SK-N-MC (cell line): ENCODE results near the gene RBM22.

Experiments used
- DNase-seq: peaks from one replicate; pipeline ENCODE4 v3.0.0-alpha.2; 2011; ENCODE audit warnings: low read depth, low spot score
- H3K27ac ChIP-seq: fragments of 200-600 bp; sonication (generic); 2 replicates; pipeline ENCODE4 v1.5.1; 2016; ENCODE audit warnings: mixed run types
- H3K36me3 ChIP-seq: fragments of 200-600 bp; sonication (generic); 2 replicates; pipeline ENCODE4 v1.6.1; 2017; ENCODE audit warnings: antibody characterized with exemption, low read length, mixed read lengths; ENCODE audit not compliant: insufficient read depth
- H3K4me3 ChIP-seq: fragments of 200-600 bp; sonication (generic); 2 replicates; pipeline ENCODE4 v1.5.1; 2016
- H3K9ac ChIP-seq: fragments of 200-600 bp; sonication (generic); 2 replicates; pipeline ENCODE4 v1.8.0; 2017; ENCODE audit warnings: mixed run types, mixed read lengths; ENCODE audit not compliant: insufficient read length
- H3K9me3 ChIP-seq: fragments of 200-600 bp; sonication (generic); 2 replicates; pipeline ENCODE4 v1.6.1; 2017; ENCODE audit warnings: low read depth, mild to moderate bottlenecking, antibody characterized with exemption, low read length, moderate library complexity, mixed read lengths
- EZH2 ChIP-seq: fragments of 200-600 bp; sonication (generic); IDR thresholded peaks from one replicate; pipeline ENCODE4 v1.6.1; 2017; ENCODE audit warnings: antibody characterized with exemption
- FOXP2 ChIP-seq: optimal IDR thresholded peaks from 2 replicates; pipeline ENCODE3; 2011; ENCODE audit warnings: mild to moderate bottlenecking, moderate library complexity; ENCODE audit not compliant: insufficient read depth; ENCODE audit errors: extremely low read length, control extremely low read depth
- POLR2AphosphoS5 ChIP-seq: IDR thresholded peaks from 2 replicates; pipeline ENCODE4 v1.6.1; 2012; ENCODE audit warnings: mild to moderate bottlenecking, low read depth, low read length, borderline replicate concordance

RBM22 gene

GRCh38 chr5:150729859-150730258, 29.0 kb upstream of the RBM22 start:
- Histone ChIP-seq H3K27ac (no peak overlapping the region), H3K36me3 (peaks cover 74% of the 10 kb centered on the region), H3K4me3 (no peak overlapping the region), H3K9me3 (no peaks in the 10 kb centered on the region), H3K9ac (no peak overlapping the region)
- no peak for TF ChIP-seq POLR2AphosphoS5
- TF ChIP-seq FOXP2 = no peak
- no peak for TF ChIP-seq EZH2
- DNase-seq = no peak

GRCh38 chr5:150723845-150724244, 23.0 kb upstream of the RBM22 start:
- no peak for DNase-seq
- TF ChIP-seq FOXP2 = no peak
- TF ChIP-seq POLR2AphosphoS5 = no peak
- no peak for TF ChIP-seq EZH2
- H3K9ac ChIP-seq = no peak overlapping the region
- peaks cover 81% of the 10 kb centered on the region for H3K36me3 ChIP-seq
- H3K27ac ChIP-seq = no peak overlapping the region
- H3K9me3 ChIP-seq = no peaks in the 10 kb centered on the region
- H3K4me3 ChIP-seq = no peak overlapping the region

- TF ChIP-seq POLR2AphosphoS5 (no peak), EZH2 (no peak)
- no peak for DNase-seq
- H3K36me3 ChIP-seq = peaks cover 55% of the 10 kb centered on the region
These were observed 9.3 kb upstream of the RBM22 start for GRCh38 chr5:150710165-150710564.

GRCh38 chr5:150706776-150707390, 6.0 kb upstream of the RBM22 start:
- peaks cover 32% of the 10 kb centered on the region for H3K36me3 ChIP-seq
- TF ChIP-seq POLR2AphosphoS5 (no peak), EZH2 (no peak), FOXP2 (no peak)
- H3K9me3 ChIP-seq = no peaks in the 10 kb centered on the region
- DNase-seq = no peak
- no peak overlapping the region for H3K9ac ChIP-seq
- no peak overlapping the region for H3K4me3 ChIP-seq
- H3K27ac ChIP-seq = no peak overlapping the region

More at GRCh38 chr5:150710165-150710564, 9.3 kb upstream of the RBM22 start:
- H3K9ac ChIP-seq = no peak overlapping the region
- H3K27ac ChIP-seq = no peak overlapping the region
- no peak overlapping the region for H3K4me3 ChIP-seq
- no peaks in the 10 kb centered on the region for H3K9me3 ChIP-seq

- no peak overlapping the region for H3K4me3 ChIP-seq
- H3K27ac ChIP-seq = no peak overlapping the region
- H3K9me3 ChIP-seq = no peaks in the 10 kb centered on the region
- TF ChIP-seq POLR2AphosphoS5 = no peak
- no peak for TF ChIP-seq EZH2
- no peak for TF ChIP-seq FOXP2
- H3K36me3 ChIP-seq = peaks cover 18% of the 10 kb centered on the region
- no peak overlapping the region for H3K9ac ChIP-seq
- DNase-seq = no peak
These were observed 2.9 kb upstream of the RBM22 start for GRCh38 chr5:150703762-150704161.

- Histone ChIP-seq H3K9me3 (no peaks in the 10 kb centered on the region), H3K27ac (no peak overlapping the region), H3K9ac (peak overlapping the region; percentile 96), H3K36me3 (peaks cover 45% of the 10 kb centered on the region), H3K4me3 (peak overlapping the region; percentile 97)
- TF ChIP-seq POLR2AphosphoS5 = no peak
- no peak for TF ChIP-seq FOXP2
- no peak for TF ChIP-seq EZH2
- DNase-seq = no peak
These were observed 642 bp downstream of the RBM22 start for GRCh38 chr5:150700246-150700593.

- Histone ChIP-seq H3K27ac (no peak overlapping the region; the same call in 1 of the 2 replicates), H3K9ac (no peak overlapping the region), H3K4me3 (no peak overlapping the region), H3K36me3 (peaks cover 90% of the 10 kb centered on the region), H3K9me3 (no peaks in the 10 kb centered on the region)
- no peak for DNase-seq
- TF ChIP-seq POLR2AphosphoS5 (no peak), FOXP2 (no peak), EZH2 (no peak)
These were observed 6.2 kb downstream of the RBM22 start for GRCh38 chr5:150694612-150695011.

- Histone ChIP-seq H3K36me3 (peaks cover 66% of the 10 kb centered on the region), H3K9ac (no peak overlapping the region), H3K4me3 (no peak overlapping the region), H3K27ac (no peak overlapping the region), H3K9me3 (no peaks in the 10 kb centered on the region)
- DNase-seq = no peak
- TF ChIP-seq EZH2 = no peak
- TF ChIP-seq FOXP2 = no peak
- no peak for TF ChIP-seq POLR2AphosphoS5
These were observed 8.6 kb downstream of the RBM22 start for GRCh38 chr5:150692276-150692675.

- Histone ChIP-seq H3K36me3 (peaks cover 51% of the 10 kb centered on the region), H3K4me3 (no peak overlapping the region), H3K27ac (peak overlapping the region; percentile 26; the same call in 1 of the 2 replicates), H3K9me3 (no peaks in the 10 kb centered on the region), H3K9ac (no peak overlapping the region)
- DNase-seq = no peak
- no peak for TF ChIP-seq POLR2AphosphoS5
- TF ChIP-seq EZH2 = no peak
- TF ChIP-seq FOXP2 = no peak
These were observed 10.1 kb downstream of the RBM22 start for GRCh38 chr5:150690760-150691159.
